HG03565 (cell line): ENCODE measurements around the gene FOXO1.

Experiments used
- ATAC-seq: cut with Tn5 transposase; IDR thresholded peaks from one replicate; pipeline ENCODE4 v1.9.1; 2021; ENCODE audit warnings: mild to moderate bottlenecking, moderate library complexity; ENCODE audit not compliant: unreplicated experiment

FOXO1 gene

DNA sequence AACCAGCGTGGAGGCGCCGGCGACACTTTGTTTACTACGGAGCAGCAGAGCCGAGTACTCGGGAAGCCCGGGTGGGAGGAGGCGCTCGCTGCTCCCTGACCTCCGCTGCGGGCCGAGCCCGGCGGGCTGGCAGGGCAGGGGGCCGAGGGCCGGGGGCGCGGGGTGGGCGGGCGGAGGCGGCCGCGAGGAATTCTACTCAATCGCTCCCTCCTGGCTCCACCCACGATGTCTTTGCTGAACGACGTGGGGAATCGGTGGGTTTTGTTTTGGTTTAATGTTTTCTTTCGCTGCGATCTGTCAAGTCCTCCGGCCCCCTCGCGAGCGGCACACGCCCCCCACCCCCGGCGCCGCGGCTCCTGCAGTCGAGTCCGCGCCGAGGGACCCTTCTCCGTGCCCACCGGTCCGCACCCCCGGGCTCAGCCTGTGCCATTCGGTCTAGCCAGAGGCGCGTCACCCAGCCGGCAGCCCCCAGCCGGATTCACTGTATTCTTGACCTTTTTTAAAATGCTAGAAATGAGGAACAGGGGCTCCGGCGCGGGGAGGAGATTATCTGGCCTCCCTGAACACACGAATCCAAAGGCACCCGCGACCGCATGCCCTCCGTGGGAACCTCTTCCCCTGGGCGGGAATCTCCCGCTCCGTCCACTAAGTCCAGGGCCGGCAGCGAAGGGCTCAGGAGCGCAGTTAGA lies 636 bp upstream of the FOXO1 start:
- ATAC-seq, result no peak

DNA sequence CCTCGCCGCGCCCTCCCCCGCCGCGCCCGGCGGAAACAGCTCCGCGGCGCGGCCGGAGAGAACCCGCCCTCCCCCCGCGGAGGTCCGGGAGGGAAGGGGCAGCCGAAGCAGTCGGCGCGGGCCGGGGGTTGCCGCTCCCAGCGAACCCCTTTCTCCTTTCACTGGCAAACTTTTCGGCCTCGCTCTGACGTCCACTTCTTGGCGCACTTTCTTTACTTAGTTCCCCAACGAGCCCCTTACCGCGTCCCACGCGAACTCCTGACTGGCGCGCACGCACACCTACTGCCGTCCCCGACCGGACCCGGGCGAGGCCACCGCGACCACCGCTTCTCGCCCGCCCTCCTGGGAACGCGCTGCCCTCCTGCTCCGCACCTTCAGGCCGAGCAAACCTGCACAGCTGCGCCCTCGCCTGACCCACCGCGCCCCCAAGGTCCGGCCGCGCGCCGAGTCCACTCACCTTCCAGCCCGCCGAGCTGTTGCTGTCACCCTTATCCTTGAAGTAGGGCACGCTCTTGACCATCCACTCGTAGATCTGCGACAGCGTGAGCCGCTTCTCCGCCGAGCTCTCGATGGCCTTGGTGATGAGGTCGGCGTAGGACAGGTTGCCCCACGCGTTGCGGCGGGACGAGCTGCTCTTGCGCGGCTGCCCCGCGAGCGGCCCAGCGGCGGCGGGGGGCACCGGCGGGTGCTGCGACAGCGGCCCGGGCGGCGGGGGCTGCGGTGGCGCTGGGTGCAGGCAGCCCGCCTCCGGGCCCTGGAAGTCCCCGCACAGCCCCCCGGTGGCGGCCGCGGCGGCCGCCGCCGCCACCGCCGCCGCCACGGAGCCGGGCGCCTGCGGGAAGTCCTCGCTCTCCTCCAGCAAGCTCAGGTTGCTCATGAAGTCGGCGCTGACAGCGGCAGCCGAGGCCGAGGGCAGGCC lies 1.1 kb downstream of the FOXO1 start:
- no peak for ATAC-seq

DNA sequence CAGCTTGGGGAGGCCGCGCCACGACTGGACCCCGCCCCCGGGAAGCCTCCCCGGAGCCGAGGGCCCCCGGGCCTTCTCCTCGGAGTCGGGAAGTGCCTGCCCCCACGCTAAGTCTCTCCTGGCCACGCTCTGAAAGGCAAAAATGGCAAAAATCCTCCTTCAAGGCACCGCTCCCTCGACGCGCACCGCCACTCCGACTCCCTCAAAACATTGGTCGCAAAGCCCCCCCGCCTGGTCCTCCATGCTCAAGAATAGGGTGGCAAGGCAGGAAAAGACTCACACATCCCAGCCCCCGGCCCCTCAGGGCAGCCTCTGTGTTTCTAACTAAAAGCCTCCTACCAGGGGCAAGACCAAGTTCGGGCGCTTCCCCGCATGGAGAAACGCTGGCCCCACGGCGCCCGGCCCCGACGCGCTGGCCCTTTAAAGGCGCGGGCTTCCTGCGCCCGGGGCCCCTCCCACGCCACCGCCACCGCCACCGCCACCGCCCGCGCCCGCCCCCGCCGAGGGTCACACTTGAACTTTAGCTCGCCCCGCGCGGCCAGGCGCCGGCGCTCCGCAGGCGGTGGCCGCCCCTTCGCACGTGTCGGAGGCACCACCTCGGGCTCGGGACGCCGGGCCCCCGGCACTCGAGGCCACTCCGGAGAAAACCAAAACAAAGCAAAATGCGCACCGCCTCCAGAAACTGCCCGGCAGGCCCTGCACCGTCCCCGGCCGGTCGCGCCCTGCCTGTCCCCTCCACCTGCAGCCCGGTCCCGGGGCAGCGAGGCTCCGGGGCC lies 1.9 kb downstream of the FOXO1 start:
- no peak for ATAC-seq

DNA sequence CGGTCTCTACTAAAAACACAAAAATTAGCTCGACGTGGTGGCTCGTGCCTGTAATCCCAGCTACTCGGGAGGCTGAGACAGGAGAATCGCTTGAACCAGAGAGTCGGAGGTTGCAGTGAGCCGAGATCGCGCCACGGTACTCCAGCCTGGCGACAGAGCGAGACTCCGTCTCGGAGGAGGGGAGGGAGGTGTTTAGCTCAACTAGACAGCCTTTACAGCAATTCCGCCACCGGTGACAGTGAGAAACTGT lies 2.4 kb downstream of the FOXO1 start:
- ATAC-seq, result peak; percentile 19

DNA sequence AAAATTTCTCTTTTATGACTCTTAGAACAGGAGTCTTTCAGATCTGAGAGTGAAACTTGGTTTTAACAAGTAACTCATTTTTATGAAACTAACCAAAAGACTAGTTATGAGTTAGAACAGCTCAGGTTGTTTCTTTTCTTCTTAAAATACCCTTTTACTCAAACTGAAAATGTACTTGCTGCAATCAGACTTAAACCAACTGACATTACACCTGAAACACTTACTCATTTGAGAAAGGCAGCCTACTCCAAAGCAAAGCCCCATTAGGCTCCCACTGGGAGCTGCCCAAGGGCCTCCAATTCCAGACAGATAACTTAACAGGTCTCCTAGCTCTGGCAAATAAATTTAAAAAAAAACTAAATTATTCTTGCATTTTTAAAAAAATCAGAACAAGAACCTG lies 3.6 kb downstream of the FOXO1 start:
- ATAC-seq, result peak; percentile 28

DNA sequence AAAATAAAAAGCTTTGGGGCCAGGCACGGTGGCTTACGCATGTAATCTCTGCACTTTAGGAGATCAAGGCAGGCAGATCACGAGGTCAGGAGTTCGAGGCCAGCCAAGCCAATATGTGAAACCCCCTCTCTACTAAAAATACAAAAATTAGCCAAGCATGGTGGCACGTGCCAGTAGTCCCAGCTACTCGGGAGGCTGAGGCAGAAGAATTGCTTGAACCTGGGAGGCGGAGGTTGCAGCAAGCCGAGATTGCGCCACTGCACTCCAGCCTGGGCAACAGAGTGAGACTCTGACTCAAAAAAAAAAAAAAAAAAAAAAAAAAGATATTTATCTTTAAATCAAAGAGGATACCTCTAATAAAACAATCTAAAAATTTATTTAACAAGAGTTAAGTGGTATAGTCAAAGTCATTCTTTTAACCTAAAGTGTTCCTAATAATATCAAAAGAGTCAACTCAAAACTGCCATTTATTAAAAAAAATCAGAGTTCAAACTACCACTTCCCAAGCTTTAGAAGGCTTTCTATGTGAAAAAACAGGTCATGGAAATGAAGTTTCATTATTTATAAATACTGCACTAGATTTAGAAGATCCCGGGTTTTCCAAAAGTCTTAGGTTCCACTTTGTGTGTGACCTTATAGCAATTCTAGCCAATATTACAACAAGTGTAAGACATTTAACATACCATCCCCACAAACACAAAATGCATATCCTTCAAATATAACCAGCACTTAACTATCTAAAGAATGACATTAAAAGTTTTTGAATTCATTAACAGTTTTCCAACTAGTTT lies 4.4 kb downstream of the FOXO1 start:
- ATAC-seq, result no peak

DNA sequence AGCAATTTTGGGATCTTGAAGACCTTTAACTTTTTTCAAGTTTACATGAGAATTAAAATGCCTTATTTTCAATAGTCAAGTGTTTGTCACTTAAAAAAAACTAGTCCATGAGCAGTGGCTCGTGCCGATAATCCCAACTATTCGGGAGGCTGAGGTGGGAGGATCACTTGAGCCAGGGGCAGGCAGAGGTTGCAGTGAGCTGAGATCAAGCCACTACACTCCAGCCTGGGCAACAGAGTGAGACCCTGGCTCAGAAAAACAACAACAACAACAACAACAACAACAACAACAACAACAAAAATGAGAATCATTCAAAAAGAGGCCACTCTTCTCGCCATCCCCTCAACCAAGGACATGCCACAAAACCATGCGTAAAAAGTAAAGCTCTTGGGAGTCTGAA lies 5.7 kb downstream of the FOXO1 start:
- ATAC-seq, result no peak

DNA sequence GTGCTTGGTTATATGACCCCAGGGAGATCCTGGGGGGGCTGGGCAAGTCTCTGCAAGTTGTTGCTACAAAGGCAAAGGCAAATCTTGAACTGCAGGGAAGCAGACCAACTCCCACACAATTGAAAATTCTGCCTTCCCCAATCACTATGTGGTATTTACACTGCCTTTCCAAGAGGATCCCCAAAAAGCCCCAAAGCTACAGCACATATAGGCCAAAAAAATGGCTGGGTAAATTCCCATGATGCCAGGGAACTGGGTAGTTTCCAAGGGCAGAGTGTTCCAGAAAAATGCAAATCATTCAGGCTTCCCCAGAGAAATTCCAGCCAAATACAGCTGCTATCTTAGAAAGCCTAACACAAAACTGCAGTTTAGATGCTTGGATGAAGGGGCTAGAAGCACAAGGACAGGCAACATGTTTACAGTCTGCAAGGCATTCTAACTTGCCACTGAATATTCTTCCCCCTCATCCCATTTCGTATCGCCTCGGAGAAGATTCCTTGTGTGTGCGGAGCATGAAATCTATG lies 6.2 kb downstream of the FOXO1 start:
- no peak for ATAC-seq

DNA sequence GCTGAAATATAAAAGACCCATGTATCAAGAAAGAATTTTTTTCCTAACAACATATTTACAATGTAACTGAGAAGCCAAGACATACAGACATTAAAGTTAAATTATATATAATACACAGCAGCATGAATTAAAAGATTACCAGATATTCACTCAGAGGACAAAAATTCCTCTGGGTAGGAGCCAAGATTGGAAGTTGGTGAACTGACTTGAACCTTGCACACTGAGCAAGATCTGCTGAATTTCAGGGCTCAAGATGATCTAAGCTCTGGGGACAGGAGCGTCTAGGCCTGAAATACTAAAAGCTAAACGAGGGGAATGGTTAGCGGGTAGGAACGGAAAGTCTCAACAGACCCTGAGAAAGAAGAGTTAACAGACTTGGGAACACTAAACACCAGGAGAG lies 8.5 kb downstream of the FOXO1 start:
- ATAC-seq, result no peak

DNA sequence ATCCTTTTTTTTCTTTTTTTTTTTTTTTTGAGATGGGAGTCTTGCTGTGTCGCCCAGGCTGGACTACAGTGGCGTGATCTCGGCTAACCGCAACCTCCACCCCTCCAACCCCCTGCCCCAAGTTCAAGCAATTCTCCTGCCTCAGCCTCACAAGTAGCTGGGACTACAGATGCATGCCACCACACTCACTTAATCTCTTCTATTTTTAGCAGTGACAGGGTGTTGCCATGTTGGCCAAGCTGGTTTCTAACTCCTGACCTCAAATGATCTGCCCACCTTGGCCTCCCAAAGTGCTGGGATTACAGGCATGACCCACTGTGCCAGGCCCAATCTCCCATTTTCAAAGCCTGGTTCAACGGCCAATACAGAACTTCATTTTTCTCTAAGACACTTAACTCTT lies 9.1 kb downstream of the FOXO1 start:
- ATAC-seq, result no peak

DNA sequence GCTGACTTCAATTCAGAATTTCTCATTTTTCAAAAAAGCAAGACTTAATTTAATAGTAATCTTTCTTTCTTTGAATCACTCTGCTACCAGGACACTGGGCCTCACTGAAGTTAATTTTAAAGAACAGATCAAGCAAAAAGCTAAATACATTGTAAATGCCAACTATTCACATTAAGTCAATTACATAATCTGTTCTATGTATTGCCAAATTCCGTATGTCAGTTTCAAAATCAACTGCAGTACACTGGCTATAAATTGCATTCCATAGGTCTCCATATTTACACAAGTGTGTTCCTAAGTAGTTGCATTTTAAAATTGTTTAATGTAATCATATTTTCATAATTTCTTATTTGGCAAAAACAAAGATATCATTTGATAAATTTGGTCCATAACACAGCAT lies 10.1 kb downstream of the FOXO1 start:
- no peak for ATAC-seq

DNA sequence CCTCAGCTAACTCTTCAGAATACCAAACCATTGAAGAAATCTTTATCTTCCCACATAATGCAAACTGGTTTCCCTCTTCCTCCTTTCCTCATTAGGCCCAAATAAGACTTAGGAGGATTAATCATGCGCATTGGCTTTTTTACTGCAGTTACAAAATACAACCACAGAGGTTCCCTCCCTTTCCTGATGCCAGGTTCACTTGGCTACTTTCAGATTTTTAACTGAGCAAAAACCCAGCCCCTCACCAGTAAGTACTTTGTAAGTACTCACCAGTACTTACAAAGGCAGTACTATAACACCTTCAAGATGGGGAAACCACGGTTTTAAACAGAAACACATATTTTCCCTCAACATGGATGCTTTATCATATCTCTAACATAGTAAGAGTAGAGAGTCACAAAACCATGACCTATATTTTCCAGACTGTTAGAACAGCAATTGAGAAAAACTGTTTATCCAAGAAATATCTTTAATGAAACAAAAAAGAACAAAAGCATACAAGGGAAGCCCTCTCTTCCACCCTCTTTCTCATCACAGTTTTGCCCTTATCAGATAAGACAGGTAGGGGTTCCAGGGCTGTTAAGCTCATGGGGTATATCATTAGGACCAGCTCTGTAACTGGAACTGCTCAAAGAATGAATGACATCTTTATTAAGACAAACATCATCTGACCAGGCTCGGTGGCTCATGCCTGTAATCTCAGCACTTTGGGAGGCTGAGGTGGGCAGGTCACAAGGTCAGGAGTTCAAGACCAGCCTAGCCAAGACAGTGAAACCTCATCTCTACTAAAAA lies 12.7 kb downstream of the FOXO1 start:
- ATAC-seq, result no peak

DNA sequence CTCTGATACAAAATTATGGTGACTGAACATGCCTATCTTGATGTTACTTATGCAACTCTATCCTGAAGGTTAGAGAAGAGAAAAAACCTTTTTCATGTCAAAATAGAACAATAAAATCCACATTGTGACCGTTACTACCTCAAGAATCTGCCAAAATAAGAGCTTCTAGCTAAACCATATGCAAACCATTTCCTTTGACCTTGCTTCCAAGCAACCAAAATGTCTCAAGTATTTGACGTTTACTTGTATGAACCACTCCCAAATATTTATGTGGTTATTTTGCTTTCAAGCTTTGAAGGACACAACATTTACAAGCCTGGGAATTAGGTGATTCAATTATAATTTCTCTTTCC lies 13.9 kb downstream of the FOXO1 start:
- ATAC-seq, result peak; percentile 58

DNA sequence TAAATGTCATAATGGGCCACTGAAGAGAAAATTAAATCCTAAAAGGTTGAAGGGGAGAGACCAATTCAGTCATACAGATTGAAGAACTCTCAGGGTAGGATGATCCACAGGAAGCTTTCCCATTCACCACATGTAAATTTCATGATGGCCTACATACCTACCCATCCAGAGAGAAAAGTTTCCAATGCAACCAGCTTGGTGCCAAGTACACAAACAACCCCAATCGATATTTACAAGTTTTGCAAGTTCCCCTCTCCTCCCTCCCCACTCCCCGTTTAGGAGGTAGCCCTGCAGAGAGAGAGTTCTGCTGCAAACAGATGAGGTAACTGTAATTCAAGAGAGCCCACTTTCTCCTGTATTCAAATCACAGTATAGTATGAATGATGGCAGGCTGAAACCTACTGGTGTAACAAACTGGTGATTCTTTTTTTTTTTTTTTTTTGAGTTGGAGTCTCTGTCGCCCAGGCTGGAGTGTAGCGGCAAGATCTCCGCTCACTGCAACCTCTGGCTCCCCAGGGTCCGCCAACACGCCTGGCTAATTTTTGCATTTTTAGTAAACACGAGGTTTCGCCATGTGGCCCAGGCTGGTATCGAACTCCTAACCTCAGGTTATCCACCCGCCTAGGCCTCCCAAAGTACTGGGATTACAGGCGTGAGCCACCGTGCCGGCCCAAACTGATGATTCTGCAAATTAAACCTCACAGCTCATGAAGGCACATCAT lies 14.4 kb downstream of the FOXO1 start:
- peak; percentile 19 for ATAC-seq

DNA sequence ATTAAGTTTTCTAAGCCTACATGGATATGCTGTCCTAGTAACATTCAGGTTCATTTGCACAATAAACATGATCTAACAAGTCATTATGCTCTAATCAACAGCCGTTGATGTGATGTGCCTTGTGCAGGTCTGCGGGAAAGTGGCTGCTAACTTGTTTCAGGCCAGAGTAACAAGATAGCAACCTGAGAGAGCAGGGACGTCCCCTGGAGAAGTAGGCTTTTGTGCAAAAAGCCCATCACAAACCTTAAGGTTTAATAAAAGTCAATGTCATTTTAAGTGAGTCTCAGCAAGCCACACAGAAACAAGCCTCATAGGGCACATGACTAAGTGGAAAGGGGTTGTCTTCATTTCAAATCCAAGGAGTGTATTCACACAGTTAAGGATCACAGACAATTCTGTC lies 17.6 kb downstream of the FOXO1 start:
- no peak for ATAC-seq

DNA sequence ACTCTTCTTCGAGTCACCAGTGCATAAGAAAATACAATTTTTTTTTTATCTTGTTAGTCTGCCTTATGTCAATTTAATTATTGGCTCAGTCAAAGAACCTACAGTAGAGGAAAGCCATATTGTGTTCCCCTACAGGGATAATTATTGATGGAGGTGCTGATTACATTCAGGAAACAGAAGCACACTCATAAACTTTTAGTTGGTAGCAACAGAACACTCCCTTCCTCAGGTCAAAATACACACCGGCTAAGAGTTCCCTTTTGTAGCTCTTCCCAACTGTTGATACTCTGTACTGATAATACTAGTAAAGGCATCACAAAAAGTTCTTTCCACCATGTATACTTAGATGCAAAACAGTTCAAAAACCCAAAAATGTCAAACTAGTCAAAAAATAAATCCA lies 18.4 kb downstream of the FOXO1 start:
- ATAC-seq, result no peak

DNA sequence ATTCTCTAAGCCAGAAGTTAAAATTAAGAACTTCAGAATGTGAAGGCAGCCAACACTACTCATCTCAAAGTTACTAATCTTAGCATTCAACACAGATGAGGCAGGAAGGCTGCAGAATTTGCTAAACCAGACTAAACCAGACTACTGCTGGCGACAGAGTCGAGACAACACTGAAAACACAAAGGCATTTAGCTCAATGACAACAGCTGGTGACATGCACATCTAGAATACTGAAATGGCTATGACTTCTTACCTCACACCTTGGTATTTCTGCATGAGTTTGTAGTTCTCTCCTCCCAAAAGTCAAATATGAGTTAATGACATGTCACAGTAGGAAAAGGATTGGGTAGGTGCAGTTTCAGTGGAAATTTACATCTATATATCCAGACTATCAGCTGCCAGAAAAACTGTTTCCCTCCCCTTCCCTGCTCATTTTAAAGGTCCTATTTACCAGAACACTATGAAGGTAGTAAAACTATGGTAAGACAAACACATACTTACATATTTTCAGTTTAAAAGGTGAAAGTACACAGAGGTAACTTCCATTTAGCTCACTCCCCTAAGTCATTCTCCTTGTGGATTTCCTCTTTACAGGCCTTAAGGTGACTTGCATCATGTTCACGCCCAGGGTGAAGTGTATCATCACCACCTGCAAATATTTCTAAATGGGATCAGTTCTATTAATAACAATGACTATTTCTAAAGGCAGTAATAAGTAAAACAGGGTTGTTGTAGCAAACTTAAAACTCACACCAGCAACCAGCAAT lies 21.4 kb downstream of the FOXO1 start:
- no peak for ATAC-seq

DNA sequence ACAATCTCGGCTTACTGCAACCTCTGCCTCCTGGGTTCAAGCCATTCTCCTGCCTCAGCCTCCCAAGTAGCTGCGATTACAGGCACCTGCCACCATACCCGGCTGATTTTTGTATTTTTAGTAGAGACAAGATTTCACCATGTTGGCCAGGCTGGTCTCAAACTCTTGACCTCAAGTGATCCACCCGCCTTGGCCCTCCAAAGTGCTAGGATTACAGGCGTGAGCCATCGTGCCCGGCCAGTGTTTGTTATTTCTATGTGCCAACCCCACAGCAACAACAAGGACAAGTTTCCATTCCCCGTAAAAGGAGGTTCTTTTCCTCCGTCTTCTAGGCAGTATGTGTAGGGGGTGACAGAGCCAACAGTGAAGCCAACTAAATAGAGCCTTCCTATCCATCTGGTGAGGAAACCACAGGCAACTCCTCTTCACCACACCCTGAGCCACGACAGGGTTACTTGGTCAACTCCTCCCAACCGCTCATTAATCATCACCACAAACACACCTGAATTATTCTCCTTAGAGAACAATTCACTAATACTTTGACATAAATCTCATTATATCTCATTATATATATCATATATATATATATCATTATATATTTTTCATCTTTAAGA lies 25.5 kb downstream of the FOXO1 start:
- no peak for ATAC-seq
